ENCODE results near the gene ZBTB5. TPM values are rescaled to one million over a fixed set of nuclear protein-coding genes. Genes with fewer than 3 reads are reported as not detected.
A peak's percentile ranks its signal among the peaks of the same experiment; 100 is the strongest.

ZBTB5 gene
- total and polyA plus RNA-seq, 2 of the 13 experiments (the other 11 are each of a cell fraction or from before 2014, with no cell fraction given), result 12.5 to 20.5 TPM

DNA sequence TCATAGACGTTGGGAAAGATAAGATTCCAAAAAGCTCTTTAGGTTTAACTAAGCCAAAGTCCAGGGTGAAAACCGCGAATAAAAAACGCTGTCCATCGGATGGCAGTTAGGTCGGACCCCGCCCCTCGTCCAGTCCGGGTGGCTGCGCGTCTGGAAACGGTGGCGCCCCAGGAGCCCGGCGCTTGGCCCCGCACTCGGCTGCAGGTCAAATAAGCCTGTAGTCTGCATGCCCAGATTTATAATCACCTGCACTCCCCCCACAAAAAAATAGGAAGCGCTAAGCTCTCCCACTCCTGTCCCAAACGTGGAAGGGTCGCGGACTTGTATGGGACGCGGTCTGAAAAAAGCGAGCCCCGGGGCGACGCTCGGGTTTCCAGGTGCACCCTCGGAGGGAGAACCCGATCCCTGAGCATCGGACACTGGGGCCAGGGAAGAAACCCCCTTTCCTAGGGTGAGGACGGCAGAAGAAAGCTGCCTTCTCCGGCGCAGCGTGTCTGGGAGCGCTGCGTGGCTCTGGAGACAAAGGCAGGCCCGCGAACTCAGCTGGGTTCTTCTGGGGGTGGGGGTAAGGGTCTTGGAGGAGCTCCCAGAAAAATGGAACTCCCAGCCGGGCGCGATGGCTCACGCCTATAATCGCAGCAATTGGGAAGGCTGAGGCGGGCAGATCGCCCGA, 923 bp upstream of the ZBTB5 start (continued):
- TF ChIP-seq, protein P1, sequence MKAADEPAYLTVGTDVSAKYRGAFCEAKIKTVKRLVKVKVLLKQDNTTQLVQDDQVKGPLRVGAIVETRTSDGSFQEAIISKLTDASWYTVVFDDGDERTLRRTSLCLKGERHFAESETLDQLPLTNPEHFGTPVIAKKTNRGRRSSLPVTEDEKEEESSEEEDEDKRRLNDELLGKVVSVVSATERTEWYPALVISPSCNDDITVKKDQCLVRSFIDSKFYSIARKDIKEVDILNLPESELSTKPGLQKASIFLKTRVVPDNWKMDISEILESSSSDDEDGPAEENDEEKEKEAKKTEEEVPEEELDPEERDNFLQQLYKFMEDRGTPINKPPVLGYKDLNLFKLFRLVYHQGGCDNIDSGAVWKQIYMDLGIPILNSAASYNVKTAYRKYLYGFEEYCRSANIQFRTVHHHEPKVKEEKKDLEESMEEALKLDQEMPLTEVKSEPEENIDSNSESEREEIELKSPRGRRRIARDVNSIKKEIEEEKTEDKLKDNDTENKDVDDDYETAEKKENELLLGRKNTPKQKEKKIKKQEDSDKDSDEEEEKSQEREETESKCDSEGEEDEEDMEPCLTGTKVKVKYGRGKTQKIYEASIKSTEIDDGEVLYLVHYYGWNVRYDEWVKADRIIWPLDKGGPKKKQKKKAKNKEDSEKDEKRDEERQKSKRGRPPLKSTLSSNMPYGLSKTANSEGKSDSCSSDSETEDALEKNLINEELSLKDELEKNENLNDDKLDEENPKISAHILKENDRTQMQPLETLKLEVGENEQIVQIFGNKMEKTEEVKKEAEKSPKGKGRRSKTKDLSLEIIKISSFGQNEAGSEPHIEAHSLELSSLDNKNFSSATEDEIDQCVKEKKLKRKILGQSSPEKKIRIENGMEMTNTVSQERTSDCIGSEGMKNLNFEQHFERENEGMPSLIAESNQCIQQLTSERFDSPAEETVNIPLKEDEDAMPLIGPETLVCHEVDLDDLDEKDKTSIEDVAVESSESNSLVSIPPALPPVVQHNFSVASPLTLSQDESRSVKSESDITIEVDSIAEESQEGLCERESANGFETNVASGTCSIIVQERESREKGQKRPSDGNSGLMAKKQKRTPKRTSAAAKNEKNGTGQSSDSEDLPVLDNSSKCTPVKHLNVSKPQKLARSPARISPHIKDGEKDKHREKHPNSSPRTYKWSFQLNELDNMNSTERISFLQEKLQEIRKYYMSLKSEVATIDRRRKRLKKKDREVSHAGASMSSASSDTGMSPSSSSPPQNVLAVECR (CRISPR knock-in tag; IDR thresholded peaks at IDR 0.05; ENCODE audit: borderline replicate concordance), result peak; percentile 82; the same call in 1 of the 2 replicates
- TF ChIP-seq RBFOX2 (IDR thresholded peaks at IDR 0.05; ENCODE audit: low read depth, low read length), result peak; percentile 73
- TF ChIP-seq ZNF367 (CRISPR knock-in tag; IDR thresholded peaks at IDR 0.05; ENCODE audit: borderline replicate concordance), result no peak
- TF ChIP-seq ZNF841 (CRISPR knock-in tag; IDR thresholded peaks at IDR 0.05; ENCODE audit: borderline replicate concordance), result no peak
- TF ChIP-seq TARDBP (CRISPR knock-in tag; IDR thresholded peaks at IDR 0.05), result no peak
- no peak for TF ChIP-seq ZNF678 (CRISPR knock-in tag; IDR thresholded peaks at IDR 0.05)
- no peak for TF ChIP-seq ZNF3 (CRISPR knock-in tag; IDR thresholded peaks at IDR 0.05)
- TF ChIP-seq, protein P2, sequence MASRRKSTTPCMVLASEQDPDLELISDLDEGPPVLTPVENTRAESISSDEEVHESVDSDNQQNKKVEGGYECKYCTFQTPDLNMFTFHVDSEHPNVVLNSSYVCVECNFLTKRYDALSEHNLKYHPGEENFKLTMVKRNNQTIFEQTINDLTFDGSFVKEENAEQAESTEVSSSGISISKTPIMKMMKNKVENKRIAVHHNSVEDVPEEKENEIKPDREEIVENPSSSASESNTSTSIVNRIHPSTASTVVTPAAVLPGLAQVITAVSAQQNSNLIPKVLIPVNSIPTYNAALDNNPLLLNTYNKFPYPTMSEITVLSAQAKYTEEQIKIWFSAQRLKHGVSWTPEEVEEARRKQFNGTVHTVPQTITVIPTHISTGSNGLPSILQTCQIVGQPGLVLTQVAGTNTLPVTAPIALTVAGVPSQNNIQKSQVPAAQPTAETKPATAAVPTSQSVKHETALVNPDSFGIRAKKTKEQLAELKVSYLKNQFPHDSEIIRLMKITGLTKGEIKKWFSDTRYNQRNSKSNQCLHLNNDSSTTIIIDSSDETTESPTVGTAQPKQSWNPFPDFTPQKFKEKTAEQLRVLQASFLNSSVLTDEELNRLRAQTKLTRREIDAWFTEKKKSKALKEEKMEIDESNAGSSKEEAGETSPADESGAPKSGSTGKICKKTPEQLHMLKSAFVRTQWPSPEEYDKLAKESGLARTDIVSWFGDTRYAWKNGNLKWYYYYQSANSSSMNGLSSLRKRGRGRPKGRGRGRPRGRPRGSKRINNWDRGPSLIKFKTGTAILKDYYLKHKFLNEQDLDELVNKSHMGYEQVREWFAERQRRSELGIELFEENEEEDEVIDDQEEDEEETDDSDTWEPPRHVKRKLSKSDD (CRISPR knock-in tag; IDR thresholded peaks at IDR 0.05; ENCODE audit: low read depth), result no peak
- TF ChIP-seq, protein P3, sequence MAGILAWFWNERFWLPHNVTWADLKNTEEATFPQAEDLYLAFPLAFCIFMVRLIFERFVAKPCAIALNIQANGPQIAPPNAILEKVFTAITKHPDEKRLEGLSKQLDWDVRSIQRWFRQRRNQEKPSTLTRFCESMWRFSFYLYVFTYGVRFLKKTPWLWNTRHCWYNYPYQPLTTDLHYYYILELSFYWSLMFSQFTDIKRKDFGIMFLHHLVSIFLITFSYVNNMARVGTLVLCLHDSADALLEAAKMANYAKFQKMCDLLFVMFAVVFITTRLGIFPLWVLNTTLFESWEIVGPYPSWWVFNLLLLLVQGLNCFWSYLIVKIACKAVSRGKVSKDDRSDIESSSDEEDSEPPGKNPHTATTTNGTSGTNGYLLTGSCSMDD (CRISPR knock-in tag; IDR thresholded peaks at IDR 0.05), result no peak
- TF ChIP-seq ZNF790 (CRISPR knock-in tag; IDR thresholded peaks at IDR 0.05; ENCODE audit: borderline replicate concordance), result no peak
- TF ChIP-seq, protein P4, sequence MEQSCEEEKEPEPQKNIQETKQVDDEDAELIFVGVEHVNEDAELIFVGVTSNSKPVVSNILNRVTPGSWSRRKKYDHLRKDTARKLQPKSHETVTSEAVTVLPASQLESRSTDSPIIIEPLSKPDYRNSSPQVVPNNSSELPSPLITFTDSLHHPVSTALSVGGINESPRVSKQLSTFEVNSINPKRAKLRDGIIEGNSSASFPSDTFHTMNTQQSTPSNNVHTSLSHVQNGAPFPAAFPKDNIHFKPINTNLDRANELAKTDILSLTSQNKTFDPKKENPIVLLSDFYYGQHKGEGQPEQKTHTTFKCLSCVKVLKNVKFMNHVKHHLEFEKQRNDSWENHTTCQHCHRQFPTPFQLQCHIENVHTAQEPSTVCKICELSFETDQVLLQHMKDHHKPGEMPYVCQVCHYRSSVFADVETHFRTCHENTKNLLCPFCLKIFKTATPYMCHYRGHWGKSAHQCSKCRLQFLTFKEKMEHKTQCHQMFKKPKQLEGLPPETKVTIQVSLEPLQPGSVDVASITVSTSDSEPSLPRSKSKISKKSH (CRISPR knock-in tag; IDR thresholded peaks at IDR 0.05; ENCODE audit: borderline replicate concordance), result peak; percentile 54
- no peak for TF ChIP-seq ZNF713 (CRISPR knock-in tag; IDR thresholded peaks at IDR 0.05)
- no peak for TF ChIP-seq ZKSCAN1 (IDR thresholded peaks at IDR 0.05; ENCODE audit: low read length)
- no peak for TF ChIP-seq ZFP82 (CRISPR knock-in tag; IDR thresholded peaks at IDR 0.05; ENCODE audit: borderline replicate concordance)
- TF ChIP-seq ISL2 (CRISPR knock-in tag; IDR thresholded peaks at IDR 0.05), result no peak; the same call in 1 of the 2 replicates
- no peak for TF ChIP-seq KLF6 (CRISPR knock-in tag; IDR thresholded peaks at IDR 0.05)
- TF ChIP-seq BHLHE40 (IDR thresholded peaks at IDR 0.05; ENCODE audit: low read length), result no peak
- TF ChIP-seq LCORL (IDR thresholded peaks at IDR 0.05), result no peak
- TF ChIP-seq LCORL (CRISPR knock-in tag; IDR thresholded peaks at IDR 0.05), result no peak; the same call in 1 of the 2 replicates
- no peak for TF ChIP-seq SRF (IDR thresholded peaks at IDR 0.05; ENCODE audit: low read depth, low read length)
- no peak for TF ChIP-seq NFKBIZ (CRISPR knock-in tag; IDR thresholded peaks at IDR 0.05)
- TF ChIP-seq ZNF205 (CRISPR knock-in tag; IDR thresholded peaks at IDR 0.05), result no peak
- TF ChIP-seq ZNF468 (CRISPR knock-in tag; IDR thresholded peaks at IDR 0.05), result no peak

All from HepG2 (cell line).